Activated CD4-positive, alpha-beta memory T cell treated with anti-CD3 and anti-CD28 coated beads for 36 hours (primary cell): ENCODE data around the gene PSTPIP1. TPM values are rescaled to one million over a fixed set of nuclear protein-coding genes. Genes with fewer than 3 reads are reported as not detected.

Source experiments
- CTCF ChIA-PET: fragments of 350-600 bp; sonication (Branson Sonifier 250); formaldehyde crosslinking; loops from one replicate; lab custom pipeline; 2021; ENCODE audit warnings: antibody characterized with exemption, inconsistent platforms; lab: Charles Lee
- POLR2A ChIA-PET: fragments of 350-600 bp; sonication (Branson Sonifier 250); formaldehyde crosslinking; loops from one replicate; lab custom pipeline; 2021; ENCODE audit warnings: antibody characterized with exemption; lab: Charles Lee
- DNase-seq: peaks from one replicate; pipeline ENCODE4 v3.0.0-alpha.2; 2020
- H3K27ac Mint-ChIP-seq: one replicate; pipeline ENCODE4 v1.8.0; 2021; ENCODE audit warnings: mixed read lengths
- H3K27me3 Mint-ChIP-seq: one replicate; pipeline ENCODE4 v1.8.0; 2021; ENCODE audit warnings: mixed read lengths
- H3K36me3 Mint-ChIP-seq: one replicate; pipeline ENCODE4 v1.8.0; 2021; ENCODE audit warnings: mixed read lengths
- H3K4me1 Mint-ChIP-seq: one replicate; pipeline ENCODE4 v1.8.0; 2021; ENCODE audit warnings: low read depth, mixed read lengths
- H3K4me3 Mint-ChIP-seq: one replicate; pipeline ENCODE4 v1.8.0; 2021; ENCODE audit warnings: mild to moderate bottlenecking, mixed read lengths
- H3K9me3 Mint-ChIP-seq: one replicate; pipeline ENCODE4 v1.8.0; 2021; ENCODE audit warnings: mixed read lengths
- intact Hi-C: fragments of 100-400 bp; cut with micrococcal nuclease; formaldehyde crosslinking; loops from one replicate; pipeline ENCODE4 v1.15.1; 2023
- total RNA-seq, 2 experiments: library from RNA; stranded (reverse); gene quantifications; one replicate each; pipeline ENCODE4 v1.2.3, GENCODE V29; 2021

Gene PSTPIP1
- total RNA-seq, 2 experiments from 2014 or later: 155 to 164 TPM

GRCh38 chr15:77058468-77058867 lies 63.5 kb downstream of the PSTPIP1 start:
- ChIA-PET CTCF (interaction anchor here (0.9 to 3.1 kb wide), 4 partner anchors 23 to 438 kb away, joined by 4 to 12 read pairs (median 6); no protein-coding TSS in a partner anchor), POLR2A (no interaction called here)
- no peak overlapping the region for H3K4me3 Mint-ChIP-seq
- no peaks in the 10 kb centered on the region for H3K27me3 Mint-ChIP-seq
- H3K9me3 Mint-ChIP-seq: no peaks in the 10 kb centered on the region
- no peak for DNase-seq
- no peak overlapping the region for H3K27ac Mint-ChIP-seq
- H3K36me3 Mint-ChIP-seq: no peaks in the 10 kb centered on the region
- intact Hi-C loops: no loop called here
- H3K4me1 Mint-ChIP-seq: peaks cover 36% of the 10 kb centered on the region

GRCh38 chr15:77059786-77060361 lies 64.9 kb downstream of the PSTPIP1 start:
- H3K4me1 Mint-ChIP-seq: peaks cover 40% of the 10 kb centered on the region
- no peak overlapping the region for H3K27ac Mint-ChIP-seq
- DNase-seq: no peak
- ChIA-PET POLR2A (no interaction called here), CTCF (interaction anchor here (1.1 to 3.1 kb wide), 5 partner anchors 14 to 86 kb away, joined by 3 to 12 read pairs (median 7); no protein-coding TSS in a partner anchor)
- intact Hi-C loops: no loop called here
- H3K27me3 Mint-ChIP-seq: no peaks in the 10 kb centered on the region
- H3K9me3 Mint-ChIP-seq: no peaks in the 10 kb centered on the region
- H3K4me3 Mint-ChIP-seq: no peak overlapping the region
- H3K36me3 Mint-ChIP-seq: no peaks in the 10 kb centered on the region

- Mint-ChIP-seq H3K36me3 (no peaks in the 10 kb centered on the region), H3K4me3 (no peak overlapping the region), H3K27me3 (no peaks in the 10 kb centered on the region), H3K9me3 (no peaks in the 10 kb centered on the region), H3K27ac (no peak overlapping the region), H3K4me1 (peaks cover 40% of the 10 kb centered on the region)
- no peak for DNase-seq
- ChIA-PET POLR2A (no interaction called here), CTCF (interaction anchor here (1.1 to 3.1 kb wide), 5 partner anchors 15 to 87 kb away, joined by 3 to 12 read pairs (median 4); no protein-coding TSS in a partner anchor)
- intact Hi-C loops: no loop called here
Observed at GRCh38 chr15:77060546-77060945, 65.6 kb downstream of the PSTPIP1 start.

GRCh38 chr15:77063249-77063648 lies 68.3 kb downstream of the PSTPIP1 start:
- no peaks in the 10 kb centered on the region for H3K27me3 Mint-ChIP-seq
- intact Hi-C loops: no loop called here
- ChIA-PET POLR2A (no interaction called here), CTCF (interaction anchor here (0.8 kb wide), 1 partner anchor 90 kb away, joined by 3 read pairs; no protein-coding TSS in a partner anchor)
- H3K4me1 Mint-ChIP-seq: peaks cover 38% of the 10 kb centered on the region
- no peak overlapping the region for H3K27ac Mint-ChIP-seq
- H3K9me3 Mint-ChIP-seq: no peaks in the 10 kb centered on the region
- H3K4me3 Mint-ChIP-seq: no peak overlapping the region
- no peaks in the 10 kb centered on the region for H3K36me3 Mint-ChIP-seq
- DNase-seq: no peak

GRCh38 chr15:77064063-77064462 lies 69.1 kb downstream of the PSTPIP1 start:
- peaks cover 41% of the 10 kb centered on the region for H3K4me1 Mint-ChIP-seq

GRCh38 chr15:77064539-77065308 lies 69.8 kb downstream of the PSTPIP1 start:
- ChIA-PET POLR2A (no interaction called here), CTCF (no interaction called here)
- Mint-ChIP-seq H3K36me3 (no peaks in the 10 kb centered on the region), H3K9me3 (no peaks in the 10 kb centered on the region), H3K4me3 (no peak overlapping the region), H3K27ac (no peak overlapping the region), H3K4me1 (peaks cover 40% of the 10 kb centered on the region), H3K27me3 (no peaks in the 10 kb centered on the region)
- intact Hi-C loops: no loop called here
- no peak for DNase-seq

More at GRCh38 chr15:77064063-77064462, 69.1 kb downstream of the PSTPIP1 start:
- Mint-ChIP-seq H3K4me3 (no peak overlapping the region), H3K27ac (no peak overlapping the region), H3K9me3 (no peaks in the 10 kb centered on the region), H3K27me3 (no peaks in the 10 kb centered on the region), H3K36me3 (no peaks in the 10 kb centered on the region)
- no peak for DNase-seq
- intact Hi-C loops: no loop called here
- ChIA-PET CTCF (interaction anchor here (0.8 kb wide), 1 partner anchor 91 kb away, joined by 3 read pairs; no protein-coding TSS in a partner anchor), POLR2A (no interaction called here)

GRCh38 chr15:77066971-77067690 lies 72.2 kb downstream of the PSTPIP1 start:
- intact Hi-C loops: no loop called here
- peaks cover 39% of the 10 kb centered on the region for H3K4me1 Mint-ChIP-seq
- POLR2A ChIA-PET: interaction anchor here (0.6 kb wide), 1 partner anchor 13 kb away, joined by 9 read pairs; no protein-coding TSS in a partner anchor

GRCh38 chr15:77067691-77068367 lies 72.9 kb downstream of the PSTPIP1 start:
- Mint-ChIP-seq H3K4me1 (peaks cover 38% of the 10 kb centered on the region), H3K36me3 (no peaks in the 10 kb centered on the region), H3K27me3 (no peaks in the 10 kb centered on the region), H3K27ac (no peak overlapping the region), H3K4me3 (no peak overlapping the region), H3K9me3 (no peaks in the 10 kb centered on the region)
- DNase-seq: no peak
- intact Hi-C loops: no loop called here
- CTCF ChIA-PET: interaction anchor here (1.3 kb wide), 1 partner anchor 94 kb away, joined by 4 read pairs; no protein-coding TSS in a partner anchor
- POLR2A ChIA-PET: no interaction called here

More at GRCh38 chr15:77066971-77067690, 72.2 kb downstream of the PSTPIP1 start:
- no peaks in the 10 kb centered on the region for H3K9me3 Mint-ChIP-seq
- DNase-seq: no peak
- no peaks in the 10 kb centered on the region for H3K36me3 Mint-ChIP-seq
- H3K4me3 Mint-ChIP-seq: no peak overlapping the region
- no peaks in the 10 kb centered on the region for H3K27me3 Mint-ChIP-seq
- no peak overlapping the region for H3K27ac Mint-ChIP-seq
- CTCF ChIA-PET: interaction anchor here (1.4 kb wide), 1 partner anchor 476 kb away, joined by 3 read pairs; no protein-coding TSS in a partner anchor

- ChIA-PET CTCF (interaction anchor here (1.3 kb wide), 1 partner anchor 95 kb away, joined by 4 read pairs; no protein-coding TSS in a partner anchor), POLR2A (no interaction called here)
- Mint-ChIP-seq H3K9me3 (no peaks in the 10 kb centered on the region), H3K4me1 (peaks cover 36% of the 10 kb centered on the region), H3K4me3 (no peak overlapping the region), H3K36me3 (no peaks in the 10 kb centered on the region), H3K27ac (no peak overlapping the region), H3K27me3 (no peaks in the 10 kb centered on the region)
- intact Hi-C loops: no loop called here
- DNase-seq: no peak
Observed at GRCh38 chr15:77068633-77069032, 73.7 kb downstream of the PSTPIP1 start.

- Mint-ChIP-seq H3K27ac (no peak overlapping the region), H3K27me3 (no peaks in the 10 kb centered on the region), H3K36me3 (no peaks in the 10 kb centered on the region), H3K4me3 (peak overlapping the region; percentile 76), H3K4me1 (peaks cover 33% of the 10 kb centered on the region), H3K9me3 (no peaks in the 10 kb centered on the region)
- intact Hi-C loops: no loop called here
- no peak for DNase-seq
- ChIA-PET POLR2A (interaction anchor here (1.0 kb wide), 1 partner anchor 361 kb away, joined by 3 read pairs; no protein-coding TSS in a partner anchor), CTCF (no interaction called here)
Observed at GRCh38 chr15:77069521-77070121, 74.7 kb downstream of the PSTPIP1 start.

- H3K27me3 Mint-ChIP-seq: no peaks in the 10 kb centered on the region
- peak overlapping the region; percentile 76 for H3K4me3 Mint-ChIP-seq
- CTCF ChIA-PET: no interaction called here
- DNase-seq: no peak
- H3K9me3 Mint-ChIP-seq: no peaks in the 10 kb centered on the region
- no peak overlapping the region for H3K27ac Mint-ChIP-seq
- POLR2A ChIA-PET: interaction anchor here (1.0 kb wide), 1 partner anchor 360 kb away, joined by 3 read pairs; no protein-coding TSS in a partner anchor
- H3K36me3 Mint-ChIP-seq: no peaks in the 10 kb centered on the region
- H3K4me1 Mint-ChIP-seq: peaks cover 31% of the 10 kb centered on the region
- intact Hi-C loops: no loop called here
Observed at GRCh38 chr15:77070180-77070494, 75.2 kb downstream of the PSTPIP1 start.
